ENCODE measurements around the gene NUFIP1.
"Not testable (repeated sequence)": the region's sequence is repeated elsewhere in the genome, so short reads cannot be mapped to it uniquely, and the experiment has no call there.

The NUFIP1 gene

GRCh38 chr13:44904967-44905366 is 84.3 kb downstream of the NUFIP1 start:
- H3K36me3 ChIP-seq (ENCODE audit: insufficient read depth, low read length) = no peaks in the 10 kb centered on the region
- no peaks in the 10 kb centered on the region for H3K27me3 ChIP-seq (ENCODE audit: insufficient read depth, low read length)
- H3K79me2 ChIP-seq (ENCODE audit: control insufficient read depth, insufficient read depth, low read length, unreplicated experiment) = no peaks in the 10 kb centered on the region
- H3K4me3 ChIP-seq (ENCODE audit: low read depth, low read length) = no peak overlapping the region
- no peak overlapping the region for H2AFZ ChIP-seq (ENCODE audit: low read length, unreplicated experiment)
- H3K27ac ChIP-seq (ENCODE audit: low read depth, low read length) = peak overlapping the region; percentile 85
- H3K4me1 ChIP-seq (ENCODE audit: control insufficient read depth, insufficient read depth, low read length, unreplicated experiment) = peaks cover 26% of the 10 kb centered on the region

GRCh38 chr13:44903574-44903985 is 85.7 kb downstream of the NUFIP1 start:
- Histone ChIP-seq H3K79me2 (ENCODE audit: control insufficient read depth, insufficient read depth, low read length, unreplicated experiment) (no peaks in the 10 kb centered on the region), H3K36me3 (ENCODE audit: insufficient read depth, low read length) (no peaks in the 10 kb centered on the region)

GRCh38 chr13:44902738-44903137 is 86.5 kb downstream of the NUFIP1 start:
- Histone ChIP-seq H3K79me2 (ENCODE audit: control insufficient read depth, insufficient read depth, low read length, unreplicated experiment) (no peaks in the 10 kb centered on the region), H3K36me3 (ENCODE audit: insufficient read depth, low read length) (no peaks in the 10 kb centered on the region), H2AFZ (ENCODE audit: low read length, unreplicated experiment) (no peak overlapping the region), H3K4me1 (ENCODE audit: control insufficient read depth, insufficient read depth, low read length, unreplicated experiment) (peaks cover 26% of the 10 kb centered on the region), H3K4me3 (ENCODE audit: low read depth, low read length) (no peak overlapping the region), H3K27me3 (ENCODE audit: insufficient read depth, low read length) (no peaks in the 10 kb centered on the region), H3K27ac (ENCODE audit: low read depth, low read length) (no peak overlapping the region)

More at GRCh38 chr13:44903574-44903985, 85.7 kb downstream of the NUFIP1 start:
- H3K4me3 ChIP-seq (ENCODE audit: low read depth, low read length) = no peak overlapping the region
- peak overlapping the region; percentile 85 for H3K27ac ChIP-seq (ENCODE audit: low read depth, low read length)
- no peaks in the 10 kb centered on the region for H3K27me3 ChIP-seq (ENCODE audit: insufficient read depth, low read length)
- no peak overlapping the region for H2AFZ ChIP-seq (ENCODE audit: low read length, unreplicated experiment)
- peaks cover 26% of the 10 kb centered on the region for H3K4me1 ChIP-seq (ENCODE audit: control insufficient read depth, insufficient read depth, low read length, unreplicated experiment)

- no peaks in the 10 kb centered on the region for H3K79me2 ChIP-seq (ENCODE audit: control insufficient read depth, insufficient read depth, low read length, unreplicated experiment)
- H2AFZ ChIP-seq (ENCODE audit: low read length, unreplicated experiment) = no peak overlapping the region
- H3K4me1 ChIP-seq (ENCODE audit: control insufficient read depth, insufficient read depth, low read length, unreplicated experiment) = peaks cover 17% of the 10 kb centered on the region
- H3K27me3 ChIP-seq (ENCODE audit: insufficient read depth, low read length) = no peaks in the 10 kb centered on the region
- no peaks in the 10 kb centered on the region for H3K36me3 ChIP-seq (ENCODE audit: insufficient read depth, low read length)
- H3K27ac ChIP-seq (ENCODE audit: low read depth, low read length) = no peak overlapping the region
- no peak overlapping the region for H3K4me3 ChIP-seq (ENCODE audit: low read depth, low read length)
Measured at GRCh38 chr13:44899967-44900366, 89.3 kb downstream of the NUFIP1 start.

- not testable (repeated sequence) for H3K4me1 ChIP-seq (ENCODE audit: control insufficient read depth, insufficient read depth, low read length, unreplicated experiment); H3K27ac ChIP-seq (ENCODE audit: low read depth, low read length); H3K79me2 ChIP-seq (ENCODE audit: control insufficient read depth, insufficient read depth, low read length, unreplicated experiment); H3K36me3 ChIP-seq (ENCODE audit: insufficient read depth, low read length); H2AFZ ChIP-seq (ENCODE audit: low read length, unreplicated experiment); H3K27me3 ChIP-seq (ENCODE audit: insufficient read depth, low read length); H3K4me3 ChIP-seq (ENCODE audit: low read depth, low read length)
Measured at GRCh38 chr13:44898308-44898707, 91.0 kb downstream of the NUFIP1 start.

GRCh38 chr13:44895953-44896335 is 93.3 kb downstream of the NUFIP1 start:
- Histone ChIP-seq H3K27me3 (ENCODE audit: insufficient read depth, low read length) (no peaks in the 10 kb centered on the region), H2AFZ (ENCODE audit: low read length, unreplicated experiment) (no peak overlapping the region), H3K36me3 (ENCODE audit: insufficient read depth, low read length) (no peaks in the 10 kb centered on the region), H3K79me2 (ENCODE audit: control insufficient read depth, insufficient read depth, low read length, unreplicated experiment) (no peaks in the 10 kb centered on the region), H3K27ac (ENCODE audit: low read depth, low read length) (no peak overlapping the region), H3K4me1 (ENCODE audit: control insufficient read depth, insufficient read depth, low read length, unreplicated experiment) (no peaks in the 10 kb centered on the region), H3K4me3 (ENCODE audit: low read depth, low read length) (no peak overlapping the region)

GRCh38 chr13:44895264-44895952 is 93.9 kb downstream of the NUFIP1 start:
- H3K79me2 ChIP-seq (ENCODE audit: control insufficient read depth, insufficient read depth, low read length, unreplicated experiment) = no peaks in the 10 kb centered on the region
- no peaks in the 10 kb centered on the region for H3K27me3 ChIP-seq (ENCODE audit: insufficient read depth, low read length)
- H3K36me3 ChIP-seq (ENCODE audit: insufficient read depth, low read length) = no peaks in the 10 kb centered on the region
- no peak overlapping the region for H2AFZ ChIP-seq (ENCODE audit: low read length, unreplicated experiment)
- no peaks in the 10 kb centered on the region for H3K4me1 ChIP-seq (ENCODE audit: control insufficient read depth, insufficient read depth, low read length, unreplicated experiment)
- no peak overlapping the region for H3K4me3 ChIP-seq (ENCODE audit: low read depth, low read length)
- H3K27ac ChIP-seq (ENCODE audit: low read depth, low read length) = no peak overlapping the region

- Histone ChIP-seq H3K4me3 (ENCODE audit: low read depth, low read length) (no peak overlapping the region), H3K27me3 (ENCODE audit: insufficient read depth, low read length) (no peaks in the 10 kb centered on the region), H2AFZ (ENCODE audit: low read length, unreplicated experiment) (no peak overlapping the region), H3K79me2 (ENCODE audit: control insufficient read depth, insufficient read depth, low read length, unreplicated experiment) (no peaks in the 10 kb centered on the region), H3K36me3 (ENCODE audit: insufficient read depth, low read length) (no peaks in the 10 kb centered on the region), H3K27ac (ENCODE audit: low read depth, low read length) (no peak overlapping the region), H3K4me1 (ENCODE audit: control insufficient read depth, insufficient read depth, low read length, unreplicated experiment) (no peaks in the 10 kb centered on the region)
Measured at GRCh38 chr13:44894001-44894770, 95.1 kb downstream of the NUFIP1 start.
